GM12878 (cell line): ENCODE results near the gene IDH3G. TPM values are rescaled to one million over a fixed set of nuclear protein-coding genes. Genes with fewer than 3 reads are reported as not detected.

ENCODE experiments used
- ATAC-seq: fragments of 200-7000 bp; cut with Tn5 transposase; 3 replicates; pipeline ENCODE4 v1.9.1; 2020; ENCODE audit warnings: mild to moderate bottlenecking, moderate library complexity
- BruUV-seq: library from RNA; stranded (reverse); fragments of 400-500 nt; replicated peaks from 2 replicates; lab custom pipeline; 2021; lab: Mats Ljungman, UMichigan
- CTCF ChIA-PET: fragments of 300-600 bp; sonication (Branson Sonifier 250); formaldehyde crosslinking; extraction: SDS; loops from one replicate; lab custom pipeline; 2021; ENCODE audit warnings: inconsistent platforms; lab: Yijun Ruan, JAX
- POLR2A ChIA-PET: fragments of 350-600 bp; formaldehyde crosslinking; extraction: SDS; loops from one replicate; lab custom pipeline; 2021; ENCODE audit warnings: inconsistent platforms; lab: Charles Lee
- RAD21 ChIA-PET: fragments of 300-600 bp; sonication (Branson Sonifier 250); formaldehyde crosslinking; loops from one replicate; lab custom pipeline; 2023; ENCODE audit warnings: antibody characterized with exemption; ENCODE audit not compliant: unreplicated experiment; lab: Charles Lee
- SMC1A ChIA-PET: fragments of 300-600 bp; sonication (Branson Sonifier 250); formaldehyde crosslinking; loops from one replicate; lab custom pipeline; 2023; ENCODE audit not compliant: unreplicated experiment, uncharacterized antibody; lab: Charles Lee
- DNase-seq: peaks from one replicate; pipeline ENCODE4 v3.0.0-alpha.2; 2011; ENCODE audit warnings: low read depth, low spot score
- FAIRE-seq: peaks from 3 replicates; lab custom pipeline; 2011; peaks lifted over from hg19 to GRCh38; lab: Jason Lieb, UNC
- H2AFZ ChIP-seq: 2 replicates; pipeline ENCODE4 v1.6.0; 2011; ENCODE audit warnings: low read depth, low read length, control low read depth; ENCODE audit not compliant: control insufficient read depth
- H3K27ac ChIP-seq: 2 replicates; pipeline ENCODE4 v1.5.1; 2011; ENCODE audit warnings: control low read depth; ENCODE audit not compliant: control insufficient read depth, insufficient read depth
- H3K27me3 ChIP-seq, 2 experiments: replicated peaks in 1 of 2; 2 replicates each; pipeline versions ENCODE4 v1.6.0 to v1.6.1; 2011; ENCODE audit warnings: low read length in 1 of 2; ENCODE audit not compliant: control insufficient read depth in 2 of 2, insufficient read depth in 2 of 2
- H3K36me3 ChIP-seq, 2 experiments: 2 replicates each; pipeline ENCODE4 v1.5.1; 2011; ENCODE audit warnings: low read length in 1 of 2; ENCODE audit not compliant: control insufficient read depth in 2 of 2, insufficient read depth in 2 of 2
- H3K4me1 ChIP-seq: 2 replicates; pipeline ENCODE4 v1.6.1; 2011; ENCODE audit warnings: mild to moderate bottlenecking, low read length, moderate library complexity, mixed read lengths; ENCODE audit not compliant: control insufficient read depth, insufficient read depth
- H3K4me2 ChIP-seq: 2 replicates; pipeline ENCODE4 v1.6.0; 2011; ENCODE audit warnings: control low read depth; ENCODE audit not compliant: control insufficient read depth, insufficient read depth
- H3K4me3 ChIP-seq: fragments of 200-600 bp; sonication (generic); 2 replicates; pipeline ENCODE4 v1.5.1; 2016
- H3K79me2 ChIP-seq: 2 replicates; pipeline ENCODE4 v1.6.0; 2011; ENCODE audit warnings: low read length; ENCODE audit not compliant: control insufficient read depth, insufficient read depth
- H3K9ac ChIP-seq: 2 replicates; pipeline ENCODE4 v1.8.0; 2011; ENCODE audit warnings: low read length, control low read depth, mixed read lengths; ENCODE audit not compliant: control insufficient read depth, insufficient read depth
- H3K9me3 ChIP-seq: replicated peaks from 3 replicates; pipeline ENCODE4 v1.5.1; 2011; ENCODE audit warnings: mild to moderate bottlenecking, low read length; ENCODE audit not compliant: control insufficient read depth, insufficient read depth
- H4K20me1 ChIP-seq: 2 replicates; pipeline ENCODE4 v1.6.0; 2011; ENCODE audit not compliant: control insufficient read depth, insufficient read depth
- BACH1 ChIP-seq: fragments of 450-650 bp; IDR thresholded peaks from 2 replicates; pipeline ENCODE4 v1.6.1; 2017; ENCODE audit warnings: mild to moderate bottlenecking, borderline replicate concordance
- BMI1 ChIP-seq: fragments of 450-650 bp; IDR thresholded peaks from 2 replicates; pipeline ENCODE4 v1.6.1; 2016; ENCODE audit warnings: mild to moderate bottlenecking, moderate library complexity, borderline replicate concordance
- CHD1 ChIP-seq: IDR thresholded peaks from 2 replicates; pipeline ENCODE4 v1.6.1; 2012; ENCODE audit warnings: low read depth, low read length, improper control_type of control experiment
- CHD4 ChIP-seq: fragments of 200-600 bp; sonication (generic); IDR thresholded peaks from 2 replicates; pipeline ENCODE4 v1.6.1; 2016; ENCODE audit warnings: mild to moderate bottlenecking
- CREB1 ChIP-seq: IDR thresholded peaks from 2 replicates; pipeline ENCODE4 v1.6.1; 2012; ENCODE audit warnings: low read depth, mild to moderate bottlenecking, inconsistent platforms
- HSF1 ChIP-seq: fragments of 150-350 bp; IDR thresholded peaks from 2 replicates; pipeline ENCODE4 v1.6.1; 2014; ENCODE audit warnings: mild to moderate bottlenecking, low read depth, low read length
- IKZF1 ChIP-seq: fragments of 450-650 bp; conservative IDR thresholded peaks from 2 replicates; pipeline ENCODE4 v1.6.1; 2017; ENCODE audit warnings: antibody characterized with exemption, mild to moderate bottlenecking
- NFXL1 ChIP-seq: fragments of 450-650 bp; IDR thresholded peaks from 2 replicates; pipeline ENCODE4 v1.6.1; 2017; ENCODE audit warnings: antibody characterized with exemption, mild to moderate bottlenecking, borderline replicate concordance
- NR2C2 ChIP-seq: IDR thresholded peaks from 2 replicates; pipeline ENCODE4 v1.6.1; 2011; ENCODE audit warnings: borderline replicate concordance, low read depth; ENCODE audit not compliant: control insufficient read depth, insufficient read length
- PKNOX1 ChIP-seq: fragments of 450-650 bp; IDR thresholded peaks from 2 replicates; pipeline ENCODE4 v1.6.1; 2016; ENCODE audit warnings: mild to moderate bottlenecking
- PML ChIP-seq: IDR thresholded peaks from 2 replicates; pipeline ENCODE4 v1.6.1; 2012; ENCODE audit warnings: low read length, inconsistent platforms
- POLR2A ChIP-seq: IDR thresholded peaks from 2 replicates; pipeline ENCODE4 v1.6.1; 2011; ENCODE audit warnings: low read depth, mild to moderate bottlenecking, low read length
- RBBP5 ChIP-seq: fragments of 200-600 bp; sonication (generic); conservative IDR thresholded peaks from 2 replicates; pipeline ENCODE4 v1.6.1; 2016
- RCOR1 ChIP-seq: conservative IDR thresholded peaks from 2 replicates; pipeline ENCODE4 v1.6.1; 2012; ENCODE audit warnings: low read depth, low read length, improper control_type of control experiment
- RELA ChIP-seq: fragments of 450-650 bp; IDR thresholded peaks from 2 replicates; pipeline ENCODE4 v1.8.0; 2014; ENCODE audit warnings: borderline replicate concordance; ENCODE audit not compliant: partially characterized antibody
- SREBF2 ChIP-seq: IDR thresholded peaks from 2 replicates; pipeline ENCODE4 v1.6.1; 2012; ENCODE audit warnings: mild to moderate bottlenecking, low read length
- YBX1 ChIP-seq: fragments of 450-650 bp; IDR thresholded peaks from 2 replicates; pipeline ENCODE4 v1.6.1; 2016; ENCODE audit warnings: antibody characterized with exemption
- ZNF207 ChIP-seq: fragments of 450-650 bp; IDR thresholded peaks from 2 replicates; pipeline ENCODE4 v1.6.1; 2014; ENCODE audit warnings: antibody characterized with exemption, mild to moderate bottlenecking, borderline replicate concordance
- ZNF622 ChIP-seq: fragments of 450-650 bp; IDR thresholded peaks from 2 replicates; pipeline ENCODE4 v1.6.1; 2017; ENCODE audit warnings: mild to moderate bottlenecking, inconsistent platforms
- WGBS: methylation state at CpG from one replicate; pipeline ENCODE4 v1.1.6; 2016; ENCODE audit warnings: low lambda C conversion rate; ENCODE audit not compliant: insufficient replicate concordance, insufficient coverage; ENCODE audit errors: missing lambda C conversion rate; 5-methylcytosine and 5-hydroxymethylcytosine counted together
- in situ Hi-C: fragments of 300-500 bp; cut with MboI; formaldehyde crosslinking; loops from 9 replicates; pipeline ENCODE4 v1.14.3; 2018; ENCODE audit warnings: mixed read lengths
- intact Hi-C: fragments of 100-400 bp; cut with micrococcal nuclease; formaldehyde crosslinking; loops from one replicate; pipeline ENCODE4 v1.14.2; 2022; ENCODE audit not compliant: unreplicated experiment
- polyA plus RNA-seq, 11 experiments: library from polyadenylated mRNA; depleted of rRNA in 4 of 11; unstranded in 6 of 11; stranded (reverse) in 5 of 11; fragments of >200 nt; fragmentation: Nextera tagmentation in 4 of 11; fragmentation: Illumina TruSeq in 1 of 11; extraction: Ambion mirVana in 4 of 11; extraction: Trizol in 1 of 11; gene quantifications; 1 replicate in 1 of 11; 2 replicates in 10 of 11; pipeline versions ENCODE4 v1.2.1 to v1.2.3, GENCODE V29; 2011 to 2016; ENCODE audit warnings: inconsistent platforms in 2 of 11, missing spikeins in 2 of 11, low read depth in 1 of 11
- total RNA-seq, 4 experiments: library from RNA; depleted of rRNA in 3 of 4; stranded (reverse); fragments of >200 nt in 3 of 4; fragmentation: Illumina TruSeq in 1 of 4; extraction: Trizol in 1 of 4; gene quantifications; 2 replicates each; pipeline versions ENCODE4 v1.2.1 to v1.2.3, GENCODE V29; 2013 to 2021
- TF ChIP-seq, protein P1 (sequence below): IDR thresholded peaks from 2 replicates; pipeline ENCODE4 v1.6.1; 2012; ENCODE audit warnings: low read depth, low read length, improper control_type of control experiment

The IDH3G gene
- total and polyA plus RNA-seq, 10 of the 15 experiments (the other 5 are each of a cell fraction or from before 2014, with no cell fraction given), result 26.3 to 102 (median 66.6) TPM

DNA sequence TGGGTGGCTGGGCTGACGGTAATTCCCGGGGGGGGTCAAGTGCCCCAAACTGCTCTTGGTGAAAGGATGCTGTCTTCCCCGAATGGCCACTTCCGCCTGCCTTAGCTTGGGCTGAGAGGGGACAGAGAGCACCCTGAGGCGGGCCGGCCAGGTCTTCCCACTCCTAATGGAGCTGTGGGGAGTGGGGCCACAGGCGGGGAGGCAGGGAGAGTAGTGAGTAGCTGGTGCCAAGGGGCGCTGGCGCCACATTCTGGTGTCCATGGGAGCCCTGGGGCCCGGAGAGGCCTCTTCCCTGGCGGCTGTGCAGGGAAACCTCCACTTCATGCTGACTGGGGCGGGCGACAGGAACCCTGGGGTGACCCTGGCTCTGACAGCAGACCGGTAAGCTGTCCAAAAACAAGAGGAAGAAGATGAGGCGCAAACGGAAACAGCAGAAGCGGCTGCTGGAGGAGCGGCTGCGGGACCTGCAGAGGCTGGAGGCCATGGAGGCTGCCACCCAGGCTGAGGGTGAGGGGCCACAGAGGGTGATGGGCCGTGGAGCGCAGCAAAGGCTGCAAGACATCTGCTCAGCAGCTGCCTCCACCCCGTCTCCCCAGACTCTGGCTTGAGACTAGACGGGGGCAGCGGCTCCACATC lies 10.7 kb downstream of the IDH3G start:
- H3K27ac ChIP-seq, result no peak overlapping the region
- ChIA-PET POLR2A (no interaction called here), CTCF (no interaction called here), RAD21 (no interaction called here), SMC1A (no interaction called here)
- intact Hi-C loops, result no loop called here
- H3K9me3 ChIP-seq, result no peaks in the 10 kb centered on the region; the same call in 2 of the 3 replicates
- peaks cover 3% of the 10 kb centered on the region in 2 experiments; a peak in 3 of 4 replicates for H3K36me3 ChIP-seq
- H3K27me3 ChIP-seq, result no peaks in the 10 kb centered on the region
- DNase-seq (no peak), FAIRE-seq (no peak)
- no peaks in the 10 kb centered on the region for H3K79me2 ChIP-seq
- H3K4me2 ChIP-seq, result no peak overlapping the region
- 74% methylated on average over 23 of the region's 24 CpGs for WGBS
- no peaks in the 10 kb centered on the region for H4K20me1 ChIP-seq
- no peak overlapping the region for H3K9ac ChIP-seq
- BruUV-seq, result no TSS peak
- H2AFZ ChIP-seq, result no peak overlapping the region
- TF ChIP-seq SREBF2 (no peak), RELA (no peak), IKZF1 (no peak), RBBP5 (no peak), YBX1 (no peak), NFXL1 (no peak), BMI1 (no peak), CREB1 (no peak), BACH1 (no peak), RCOR1 (no peak), PKNOX1 (no peak), CHD1 (no peak), CHD4 (no peak), POLR2A (no peak), NR2C2 (no peak), ZNF207 (no peak), PML (no peak), HSF1 (no peak), ZNF622 (no peak)
- TF ChIP-seq, protein P1, sequence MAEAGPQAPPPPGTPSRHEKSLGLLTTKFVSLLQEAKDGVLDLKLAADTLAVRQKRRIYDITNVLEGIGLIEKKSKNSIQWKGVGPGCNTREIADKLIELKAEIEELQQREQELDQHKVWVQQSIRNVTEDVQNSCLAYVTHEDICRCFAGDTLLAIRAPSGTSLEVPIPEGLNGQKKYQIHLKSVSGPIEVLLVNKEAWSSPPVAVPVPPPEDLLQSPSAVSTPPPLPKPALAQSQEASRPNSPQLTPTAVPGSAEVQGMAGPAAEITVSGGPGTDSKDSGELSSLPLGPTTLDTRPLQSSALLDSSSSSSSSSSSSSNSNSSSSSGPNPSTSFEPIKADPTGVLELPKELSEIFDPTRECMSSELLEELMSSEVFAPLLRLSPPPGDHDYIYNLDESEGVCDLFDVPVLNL, result no peak
- TF ChIP-seq, all 136 proteins: peak for 0
- Histone ChIP-seq H3K4me3 (no peak overlapping the region), H3K4me1 (no peaks in the 10 kb centered on the region)
- ATAC-seq, result no peak
- in situ Hi-C loops, result loop anchor here (10.0 kb wide), 1 partner anchor 49 kb away; no protein-coding TSS in a partner anchor
